Caco-2 (cell line): ENCODE measurements around the gene DPP10. TPM values are rescaled to one million over a fixed set of nuclear protein-coding genes. Genes with fewer than 3 reads are reported as not detected.

ENCODE experiments used
- BruUV-seq: library from RNA; stranded (reverse); fragments of 400-500 nt; replicated peaks from 2 replicates; lab custom pipeline; 2021; lab: Mats Ljungman, UMichigan
- CTCF ChIA-PET: fragments of 300-600 bp; sonication (Branson Sonifier 250); formaldehyde crosslinking; loops from one replicate; lab custom pipeline; 2022; ENCODE audit warnings: antibody characterized with exemption; lab: Charles Lee
- POLR2A ChIA-PET: fragments of 300-600 bp; sonication (Branson Sonifier 250); formaldehyde crosslinking; loops from one replicate; lab custom pipeline; 2022; ENCODE audit warnings: antibody characterized with exemption; lab: Charles Lee
- DNase-seq, 2 experiments: peaks; one replicate each; pipeline versions ENCODE4 v3.0.0 to v3.0.0-alpha.2; 2020 to 2022
- H3K27me3 ChIP-seq: replicated peaks from 2 replicates; pipeline ENCODE4 v1.6.0; 2011; ENCODE audit warnings: low read length; ENCODE audit not compliant: control insufficient read depth, insufficient read depth
- H3K36me3 ChIP-seq: 2 replicates; pipeline ENCODE4 v1.5.1; 2011; ENCODE audit warnings: low read length; ENCODE audit not compliant: control insufficient read depth, insufficient read depth
- H3K4me1 ChIP-seq: fragments of 250-450 bp; sonication (Bioruptor Pico); 2 replicates; pipeline ENCODE4 v1.5.1; 2020; ENCODE audit warnings: mild to moderate bottlenecking
- H3K4me3 ChIP-seq: 2 replicates; pipeline ENCODE4 v1.5.1; 2011; ENCODE audit warnings: low read depth, mild to moderate bottlenecking, control low read depth, low read length
- H3K9me3 ChIP-seq: fragments of 250-450 bp; sonication (Bioruptor Pico); 2 replicates; pipeline ENCODE4 v1.5.1; 2020; ENCODE audit warnings: mild to moderate bottlenecking, moderate library complexity
- H3K27ac Mint-ChIP-seq: one replicate; pipeline ENCODE4 v1.8.0; 2022; ENCODE audit warnings: mixed read lengths; ENCODE audit not compliant: unreplicated experiment
- H3K27me3 Mint-ChIP-seq: one replicate; pipeline ENCODE4 v1.8.0; 2022; ENCODE audit warnings: mixed read lengths; ENCODE audit not compliant: insufficient read depth, unreplicated experiment
- H3K36me3 Mint-ChIP-seq: one replicate; pipeline ENCODE4 v1.8.0; 2022; ENCODE audit warnings: mild to moderate bottlenecking, mixed read lengths; ENCODE audit not compliant: insufficient read depth, unreplicated experiment
- H3K4me1 Mint-ChIP-seq: one replicate; pipeline ENCODE4 v1.8.0; 2022; ENCODE audit warnings: low read depth, mixed read lengths; ENCODE audit not compliant: unreplicated experiment
- H3K4me3 Mint-ChIP-seq: one replicate; pipeline ENCODE4 v1.8.0; 2022; ENCODE audit warnings: mild to moderate bottlenecking, moderate library complexity, mixed read lengths; ENCODE audit not compliant: unreplicated experiment
- H3K9me3 Mint-ChIP-seq: one replicate; pipeline ENCODE4 v1.8.0; 2022; ENCODE audit warnings: mixed read lengths; ENCODE audit not compliant: unreplicated experiment
- intact Hi-C: fragments of 100-400 bp; cut with micrococcal nuclease; formaldehyde crosslinking; loops from one replicate; pipeline ENCODE4 v1.10.0; 2022; ENCODE audit not compliant: unreplicated experiment
- total RNA-seq: library from RNA; stranded (reverse); gene quantifications from 2 replicates; pipeline ENCODE4 v1.2.3, GENCODE V29; 2022
- TF ChIP-seq, protein P1 (sequence below), 2 experiments: fragments of 200-600 bp in 1 of 2; IDR thresholded peaks; 1 replicate in 1 of 2; 2 replicates in 1 of 2; pipeline versions ENCODE4 v1.5.1 to v1.8.0; 2011 to 2022; ENCODE audit warnings: antibody characterized with exemption in 1 of 2, control low read depth in 1 of 2, inconsistent platforms in 1 of 2, low read depth in 1 of 2, low read length in 1 of 2, mild to moderate bottlenecking in 1 of 2, moderate library complexity in 1 of 2; ENCODE audit not compliant: insufficient read depth in 1 of 2, severe bottlenecking in 1 of 2, unreplicated experiment in 1 of 2

The DPP10 gene
- total RNA-seq, 1 experiment from 2014 or later: not detected

- no peak overlapping the region for H3K4me3 Mint-ChIP-seq
- no peaks in the 10 kb centered on the region for H3K36me3 Mint-ChIP-seq
- POLR2A ChIA-PET: no interaction called here
- no peaks in the 10 kb centered on the region for H3K9me3 Mint-ChIP-seq
- H3K4me3 ChIP-seq: no peak overlapping the region
- H3K4me1 Mint-ChIP-seq: no peaks in the 10 kb centered on the region
- H3K27ac Mint-ChIP-seq: no peak overlapping the region
- no peaks in the 10 kb centered on the region for H3K36me3 ChIP-seq
- H3K4me1 ChIP-seq: no peaks in the 10 kb centered on the region
- no TSS peak for BruUV-seq
- no peaks in the 10 kb centered on the region for H3K27me3 ChIP-seq
- H3K27me3 Mint-ChIP-seq: no peaks in the 10 kb centered on the region
- no peaks in the 10 kb centered on the region for H3K9me3 ChIP-seq
- intact Hi-C loops: no loop called here
- TF ChIP-seq, protein P1, sequence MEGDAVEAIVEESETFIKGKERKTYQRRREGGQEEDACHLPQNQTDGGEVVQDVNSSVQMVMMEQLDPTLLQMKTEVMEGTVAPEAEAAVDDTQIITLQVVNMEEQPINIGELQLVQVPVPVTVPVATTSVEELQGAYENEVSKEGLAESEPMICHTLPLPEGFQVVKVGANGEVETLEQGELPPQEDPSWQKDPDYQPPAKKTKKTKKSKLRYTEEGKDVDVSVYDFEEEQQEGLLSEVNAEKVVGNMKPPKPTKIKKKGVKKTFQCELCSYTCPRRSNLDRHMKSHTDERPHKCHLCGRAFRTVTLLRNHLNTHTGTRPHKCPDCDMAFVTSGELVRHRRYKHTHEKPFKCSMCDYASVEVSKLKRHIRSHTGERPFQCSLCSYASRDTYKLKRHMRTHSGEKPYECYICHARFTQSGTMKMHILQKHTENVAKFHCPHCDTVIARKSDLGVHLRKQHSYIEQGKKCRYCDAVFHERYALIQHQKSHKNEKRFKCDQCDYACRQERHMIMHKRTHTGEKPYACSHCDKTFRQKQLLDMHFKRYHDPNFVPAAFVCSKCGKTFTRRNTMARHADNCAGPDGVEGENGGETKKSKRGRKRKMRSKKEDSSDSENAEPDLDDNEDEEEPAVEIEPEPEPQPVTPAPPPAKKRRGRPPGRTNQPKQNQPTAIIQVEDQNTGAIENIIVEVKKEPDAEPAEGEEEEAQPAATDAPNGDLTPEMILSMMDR (IDR thresholded peaks at IDR 0.05; ENCODE audit: insufficient read depth in 1 of 2, low read depth in 1 of 2, low read length in 1 of 2, severe bottlenecking in 1 of 2, unreplicated experiment in 1 of 2): no peak
- no peak for DNase-seq
- CTCF ChIA-PET: no interaction called here
These were observed 1041.2 kb downstream of the DPP10 start for GRCh38 chr2:115483666-115484065.

- no TSS peak for BruUV-seq
- Mint-ChIP-seq H3K9me3 (no peaks in the 10 kb centered on the region), H3K4me3 (no peak overlapping the region), H3K4me1 (no peaks in the 10 kb centered on the region), H3K36me3 (no peaks in the 10 kb centered on the region), H3K27ac (no peak overlapping the region), H3K27me3 (no peaks in the 10 kb centered on the region)
- H3K4me3 ChIP-seq: no peak overlapping the region
- POLR2A ChIA-PET: no interaction called here
- H3K4me1 ChIP-seq: no peaks in the 10 kb centered on the region
- DNase-seq: no peak
- H3K27me3 ChIP-seq: no peaks in the 10 kb centered on the region
- intact Hi-C loops: no loop called here
- no peaks in the 10 kb centered on the region for H3K36me3 ChIP-seq
- H3K9me3 ChIP-seq: no peaks in the 10 kb centered on the region
- CTCF ChIA-PET: no interaction called here
- TF ChIP-seq, protein P1 (IDR thresholded peaks at IDR 0.05; ENCODE audit: insufficient read depth in 1 of 2, low read depth in 1 of 2, low read length in 1 of 2, severe bottlenecking in 1 of 2, unreplicated experiment in 1 of 2): no peak
These were observed 1042.0 kb downstream of the DPP10 start for GRCh38 chr2:115484486-115484885.

DNA sequence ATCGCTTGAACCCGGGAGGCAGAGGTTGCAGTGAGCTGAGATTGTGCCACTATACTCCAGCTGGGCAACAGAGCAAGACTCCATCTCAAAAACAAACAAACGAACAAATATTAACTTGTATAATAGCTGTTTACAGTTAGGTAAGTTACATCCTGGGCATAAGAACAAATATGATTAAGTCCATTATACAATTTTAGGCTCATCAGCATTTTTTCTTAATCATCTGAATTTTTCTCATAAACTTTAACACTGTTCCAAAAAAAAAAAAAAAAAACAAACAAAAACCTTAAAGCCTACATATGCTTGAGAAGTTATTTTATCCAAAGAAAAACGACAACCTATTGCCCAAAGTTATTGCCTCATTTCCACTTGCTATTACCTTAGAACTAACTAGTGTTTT lies 1042.5 kb downstream of the DPP10 start:
- TF ChIP-seq, protein P1 (IDR thresholded peaks at IDR 0.05; ENCODE audit: insufficient read depth in 1 of 2, low read depth in 1 of 2, low read length in 1 of 2, severe bottlenecking in 1 of 2, unreplicated experiment in 1 of 2): no peak
- POLR2A ChIA-PET: no interaction called here
- intact Hi-C loops: no loop called here

More for the DNA sequence above, 1042.5 kb downstream of the DPP10 start:
- Mint-ChIP-seq H3K4me3 (no peak overlapping the region), H3K27ac (no peak overlapping the region), H3K9me3 (no peaks in the 10 kb centered on the region), H3K36me3 (no peaks in the 10 kb centered on the region), H3K4me1 (no peaks in the 10 kb centered on the region), H3K27me3 (no peaks in the 10 kb centered on the region)
- Histone ChIP-seq H3K9me3 (no peaks in the 10 kb centered on the region), H3K36me3 (no peaks in the 10 kb centered on the region), H3K27me3 (no peaks in the 10 kb centered on the region), H3K4me3 (no peak overlapping the region), H3K4me1 (no peaks in the 10 kb centered on the region)
- DNase-seq: no peak
- no TSS peak for BruUV-seq
- CTCF ChIA-PET: no interaction called here
